Transverse colon (tissue), 3 donors: ENCODE results near the gene MBP.
"Not testable (repeated sequence)": the region's sequence is repeated elsewhere in the genome, so short reads cannot be mapped to it uniquely, and the experiment has no call there.

Source experiments
- EP300 ChIP-seq: sonication (generic); formaldehyde crosslinking; IDR thresholded peaks from one replicate; pipeline ENCODE4 v1.6.1; 2017; ENCODE audit warnings: antibody characterized with exemption, low read depth
- POLR2A ChIP-seq: fragments of 450-650 bp; IDR thresholded peaks from one replicate; pipeline ENCODE4 v1.6.1; 2016; ENCODE audit warnings: antibody characterized with exemption, mild to moderate bottlenecking, moderate library complexity
- TF ChIP-seq, protein P1 (sequence below), 5 experiments: fragments of 200-600 bp in 3 of 5; fragments of 450-650 bp in 2 of 5; sonication (generic) in 3 of 5; IDR thresholded peaks; 1 replicate in 2 of 5; 2 replicates in 3 of 5; pipeline ENCODE4 v1.5.1; 2016 to 2017; ENCODE audit warnings: antibody characterized with exemption in 5 of 5, inconsistent platforms in 3 of 5, mild to moderate bottlenecking in 2 of 5, moderate library complexity in 1 of 5

DNA sequence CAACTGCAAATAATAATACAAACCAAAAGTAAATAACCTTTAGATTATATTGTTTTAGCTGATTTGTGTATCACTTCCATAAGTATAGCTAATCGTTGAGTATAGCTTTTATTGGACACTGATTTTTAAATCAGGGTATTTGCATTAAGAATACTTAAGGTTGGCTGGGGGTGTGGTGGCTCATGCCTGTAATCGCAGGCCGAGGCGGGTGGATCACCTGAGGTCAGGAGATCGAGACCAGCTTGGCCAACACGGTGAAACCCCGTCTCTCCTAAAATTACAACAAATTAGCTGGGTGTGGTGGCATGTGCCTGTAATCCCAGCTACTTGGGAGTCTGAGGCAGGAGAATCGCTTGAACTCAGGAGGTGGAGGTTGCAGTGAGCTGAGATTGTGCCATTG, 188.2 kb downstream of the MBP start:
- TF ChIP-seq, protein P1, sequence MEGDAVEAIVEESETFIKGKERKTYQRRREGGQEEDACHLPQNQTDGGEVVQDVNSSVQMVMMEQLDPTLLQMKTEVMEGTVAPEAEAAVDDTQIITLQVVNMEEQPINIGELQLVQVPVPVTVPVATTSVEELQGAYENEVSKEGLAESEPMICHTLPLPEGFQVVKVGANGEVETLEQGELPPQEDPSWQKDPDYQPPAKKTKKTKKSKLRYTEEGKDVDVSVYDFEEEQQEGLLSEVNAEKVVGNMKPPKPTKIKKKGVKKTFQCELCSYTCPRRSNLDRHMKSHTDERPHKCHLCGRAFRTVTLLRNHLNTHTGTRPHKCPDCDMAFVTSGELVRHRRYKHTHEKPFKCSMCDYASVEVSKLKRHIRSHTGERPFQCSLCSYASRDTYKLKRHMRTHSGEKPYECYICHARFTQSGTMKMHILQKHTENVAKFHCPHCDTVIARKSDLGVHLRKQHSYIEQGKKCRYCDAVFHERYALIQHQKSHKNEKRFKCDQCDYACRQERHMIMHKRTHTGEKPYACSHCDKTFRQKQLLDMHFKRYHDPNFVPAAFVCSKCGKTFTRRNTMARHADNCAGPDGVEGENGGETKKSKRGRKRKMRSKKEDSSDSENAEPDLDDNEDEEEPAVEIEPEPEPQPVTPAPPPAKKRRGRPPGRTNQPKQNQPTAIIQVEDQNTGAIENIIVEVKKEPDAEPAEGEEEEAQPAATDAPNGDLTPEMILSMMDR (IDR thresholded peaks at IDR 0.05) = not testable (repeated sequence)
- TF ChIP-seq EP300, POLR2A: not testable (repeated sequence)
